DND-41 (cell line): Measurements from ENCODE around the gene TSPAN5.
A peak's percentile ranks its signal among the peaks of the same experiment; 100 is the strongest.

Source experiments
- ATAC-seq: fragments of 200-7000 bp; cut with Tn5 transposase; 3 replicates; pipeline ENCODE4 v1.9.1; 2021; ENCODE audit warnings: low read depth; ENCODE audit not compliant: insufficient read depth
- DNase-seq: peaks from one replicate; pipeline ENCODE4 v3.0.0-alpha.2; 2020
- H2AFZ ChIP-seq: 2 replicates; pipeline ENCODE4 v1.6.0; 2012; ENCODE audit warnings: low read depth, low read length
- H3K27ac ChIP-seq: 2 replicates; pipeline ENCODE4 v1.5.1; 2012; ENCODE audit warnings: low read length, inconsistent platforms
- H3K27me3 ChIP-seq: fragments of 200-600 bp; sonication (generic); 2 replicates; pipeline ENCODE4 v1.6.0; 2012; ENCODE audit warnings: low read length, mild to moderate bottlenecking, inconsistent platforms; ENCODE audit not compliant: insufficient read depth, poor library complexity
- H3K36me3 ChIP-seq: 2 replicates; pipeline ENCODE4 v1.5.1; 2012; ENCODE audit warnings: low read length, inconsistent platforms; ENCODE audit not compliant: insufficient read depth
- H3K4me1 ChIP-seq: 2 replicates; pipeline ENCODE4 v1.5.1; 2012; ENCODE audit warnings: mild to moderate bottlenecking, low read length; ENCODE audit not compliant: insufficient read depth
- H3K4me2 ChIP-seq: 2 replicates; pipeline ENCODE4 v1.6.0; 2012; ENCODE audit warnings: mild to moderate bottlenecking, moderate library complexity, low read length, inconsistent platforms; ENCODE audit not compliant: insufficient read depth
- H3K4me3 ChIP-seq, 2 experiments: fragments of 200-600 bp in 1 of 2; shearing (Covaris generic) in 1 of 2; 2 replicates each; pipeline ENCODE4 v1.5.1; 2012 to 2016; ENCODE audit warnings: inconsistent platforms in 2 of 2, low read length in 2 of 2, mild to moderate bottlenecking in 2 of 2, low read depth in 1 of 2, moderate library complexity in 1 of 2
- H3K79me2 ChIP-seq: 2 replicates; pipeline ENCODE4 v1.6.0; 2012; ENCODE audit warnings: low read length, inconsistent platforms; ENCODE audit not compliant: insufficient read depth
- H3K9ac ChIP-seq: 2 replicates; pipeline ENCODE4 v1.6.0; 2012; ENCODE audit warnings: low read depth, mild to moderate bottlenecking, inconsistent platforms, low read length, moderate library complexity
- H3K9me3 ChIP-seq: 2 replicates; pipeline ENCODE4 v1.5.1; 2012; ENCODE audit warnings: low read length, moderate library complexity, mild to moderate bottlenecking, inconsistent platforms; ENCODE audit not compliant: insufficient read depth, severe bottlenecking
- H4K20me1 ChIP-seq: 2 replicates; pipeline ENCODE4 v1.6.0; 2012; ENCODE audit warnings: low read length; ENCODE audit not compliant: insufficient read depth
- EZH2 ChIP-seq: IDR thresholded peaks from 3 replicates; pipeline ENCODE4 v1.6.1; 2012; ENCODE audit warnings: borderline replicate concordance, low read depth, mild to moderate bottlenecking, moderate library complexity, low read length, inconsistent platforms; ENCODE audit not compliant: severe bottlenecking
- TF ChIP-seq, protein P1 (sequence below): IDR thresholded peaks from 2 replicates; pipeline ENCODE4 v1.5.1; 2012; ENCODE audit warnings: borderline replicate concordance, low read length, moderate library complexity, mild to moderate bottlenecking; ENCODE audit not compliant: poor library complexity, severe bottlenecking; ENCODE audit errors: extremely low read depth

TSPAN5 gene

DNA sequence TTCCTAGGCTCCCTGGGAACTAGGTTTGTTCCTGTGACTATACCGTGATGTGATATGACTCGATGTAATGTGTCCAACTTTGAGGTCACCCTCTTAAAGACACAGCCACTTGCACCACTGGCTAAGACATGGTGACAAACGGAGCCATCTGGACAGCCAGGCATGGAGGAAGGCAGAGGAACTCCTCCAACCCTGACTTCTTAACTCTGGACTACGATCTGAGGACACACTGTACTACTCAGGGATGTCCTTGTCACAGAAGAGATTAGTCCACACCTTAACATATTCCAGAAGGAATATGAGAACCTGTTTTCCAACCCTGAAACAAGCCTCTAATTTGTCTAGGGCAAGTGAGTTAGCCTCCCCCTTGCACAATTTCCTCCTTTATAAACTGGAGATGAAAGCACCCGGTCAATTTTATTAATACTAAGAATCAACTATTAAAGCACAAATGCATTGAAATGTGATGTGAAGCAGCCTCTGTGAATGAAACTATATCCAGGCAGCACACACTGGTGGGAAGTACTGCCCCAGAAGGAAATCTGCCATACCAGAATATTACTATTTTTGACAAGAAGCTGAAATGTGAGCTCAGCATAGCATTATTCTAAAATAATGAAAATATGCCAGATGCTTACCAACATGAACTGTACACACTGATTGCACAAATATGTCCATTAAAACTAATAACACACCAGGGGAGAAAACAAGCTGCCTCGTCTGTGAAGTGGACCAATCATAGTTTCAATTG, 47.3 kb downstream of the TSPAN5 start:
- no peaks in the 10 kb centered on the region for H3K79me2 ChIP-seq
- H2AFZ ChIP-seq = no peak overlapping the region
- H3K27ac ChIP-seq = no peak overlapping the region
- ATAC-seq = no peak
- no peak for DNase-seq
- no peaks in the 10 kb centered on the region for H3K27me3 ChIP-seq
- H3K4me3 ChIP-seq = no peak overlapping the region
- no peaks in the 10 kb centered on the region for H3K36me3 ChIP-seq
- no peak overlapping the region for H3K4me2 ChIP-seq
- H3K4me1 ChIP-seq = peaks cover 14% of the 10 kb centered on the region
- H3K9me3 ChIP-seq = no peaks in the 10 kb centered on the region
- TF ChIP-seq, protein P1, sequence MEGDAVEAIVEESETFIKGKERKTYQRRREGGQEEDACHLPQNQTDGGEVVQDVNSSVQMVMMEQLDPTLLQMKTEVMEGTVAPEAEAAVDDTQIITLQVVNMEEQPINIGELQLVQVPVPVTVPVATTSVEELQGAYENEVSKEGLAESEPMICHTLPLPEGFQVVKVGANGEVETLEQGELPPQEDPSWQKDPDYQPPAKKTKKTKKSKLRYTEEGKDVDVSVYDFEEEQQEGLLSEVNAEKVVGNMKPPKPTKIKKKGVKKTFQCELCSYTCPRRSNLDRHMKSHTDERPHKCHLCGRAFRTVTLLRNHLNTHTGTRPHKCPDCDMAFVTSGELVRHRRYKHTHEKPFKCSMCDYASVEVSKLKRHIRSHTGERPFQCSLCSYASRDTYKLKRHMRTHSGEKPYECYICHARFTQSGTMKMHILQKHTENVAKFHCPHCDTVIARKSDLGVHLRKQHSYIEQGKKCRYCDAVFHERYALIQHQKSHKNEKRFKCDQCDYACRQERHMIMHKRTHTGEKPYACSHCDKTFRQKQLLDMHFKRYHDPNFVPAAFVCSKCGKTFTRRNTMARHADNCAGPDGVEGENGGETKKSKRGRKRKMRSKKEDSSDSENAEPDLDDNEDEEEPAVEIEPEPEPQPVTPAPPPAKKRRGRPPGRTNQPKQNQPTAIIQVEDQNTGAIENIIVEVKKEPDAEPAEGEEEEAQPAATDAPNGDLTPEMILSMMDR = no peak
- no peak for TF ChIP-seq EZH2
- H3K9ac ChIP-seq = no peak overlapping the region
- H4K20me1 ChIP-seq = no peaks in the 10 kb centered on the region

DNA sequence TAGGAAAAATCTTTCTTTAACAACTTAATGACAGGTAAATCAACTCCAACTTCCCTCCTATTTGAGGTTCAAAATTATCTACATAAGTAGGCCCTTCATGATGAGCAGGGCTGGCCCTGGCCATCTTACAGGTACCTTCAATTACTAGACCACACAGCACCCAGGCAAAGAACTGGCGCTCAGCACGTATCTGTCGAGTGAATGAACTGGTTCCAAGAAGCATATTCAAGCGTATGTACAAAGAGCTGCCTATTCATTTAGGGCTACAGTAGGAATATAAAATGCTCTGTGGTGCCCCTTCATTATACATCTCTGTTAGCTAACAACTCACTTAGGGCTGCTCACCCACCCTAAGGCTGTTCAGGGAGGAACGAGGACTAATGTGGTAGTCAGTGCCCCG, 48.0 kb downstream of the TSPAN5 start:
- H3K9me3 ChIP-seq = no peaks in the 10 kb centered on the region
- no peaks in the 10 kb centered on the region for H4K20me1 ChIP-seq
- no peaks in the 10 kb centered on the region for H3K36me3 ChIP-seq
- no peak for ATAC-seq
- H3K9ac ChIP-seq = no peak overlapping the region
- no peak overlapping the region for H3K4me3 ChIP-seq
- no peak overlapping the region for H2AFZ ChIP-seq
- no peak overlapping the region for H3K27ac ChIP-seq
- no peaks in the 10 kb centered on the region for H3K27me3 ChIP-seq
- TF ChIP-seq, protein P1 = no peak
- no peak for TF ChIP-seq EZH2
- no peak for DNase-seq
- H3K4me1 ChIP-seq = peaks cover 14% of the 10 kb centered on the region
- no peaks in the 10 kb centered on the region for H3K79me2 ChIP-seq
- no peak overlapping the region for H3K4me2 ChIP-seq

DNA sequence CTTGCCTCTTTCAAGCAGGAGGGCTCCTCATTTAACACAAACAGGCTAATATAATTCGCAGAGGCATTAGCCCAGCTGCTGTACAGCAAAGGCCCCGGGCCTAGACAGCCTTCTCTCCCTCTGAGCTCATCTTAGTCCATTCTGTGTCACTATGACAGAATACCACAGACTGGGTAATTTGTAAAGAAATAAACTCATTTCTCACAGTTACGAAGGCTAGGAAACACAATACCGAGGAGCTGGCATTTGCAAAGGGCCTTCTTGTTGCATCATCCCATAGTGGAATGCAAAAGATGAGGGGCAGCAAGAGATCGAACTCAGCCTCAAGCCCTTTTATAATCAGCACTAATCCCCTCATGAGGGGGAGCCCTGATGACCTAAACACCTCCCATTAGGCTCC, 48.5 kb downstream of the TSPAN5 start:
- TF ChIP-seq EZH2 = no peak
- TF ChIP-seq, protein P1 = no peak
- Histone ChIP-seq H3K9me3 (no peaks in the 10 kb centered on the region), H3K4me1 (peaks cover 14% of the 10 kb centered on the region), H3K36me3 (no peaks in the 10 kb centered on the region), H3K79me2 (no peaks in the 10 kb centered on the region), H3K27ac (no peak overlapping the region), H4K20me1 (no peaks in the 10 kb centered on the region), H2AFZ (no peak overlapping the region), H3K9ac (no peak overlapping the region), H3K4me2 (no peak overlapping the region), H3K27me3 (no peaks in the 10 kb centered on the region), H3K4me3 (no peak overlapping the region)
- DNase-seq (no peak), ATAC-seq (no peak)

DNA sequence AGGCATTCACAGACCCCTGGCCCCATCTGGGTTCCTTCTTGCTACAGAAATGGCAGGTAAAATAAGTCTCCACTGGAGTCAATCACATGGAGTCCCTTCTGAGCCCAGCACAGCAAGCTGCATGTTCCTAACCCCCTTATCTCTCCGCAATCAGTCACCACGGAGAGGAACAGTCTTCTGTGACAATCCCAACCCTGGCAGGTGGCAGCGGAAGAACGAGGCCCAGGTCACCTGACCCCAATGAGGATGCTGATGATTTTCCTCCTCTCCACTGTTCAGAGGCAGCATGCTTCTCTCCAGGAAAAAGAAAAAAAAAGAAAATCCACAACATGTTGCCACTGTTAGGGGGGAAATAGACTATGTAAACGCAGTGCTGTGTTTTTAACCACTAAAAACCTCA, 50.1 kb downstream of the TSPAN5 start:
- Histone ChIP-seq H3K4me1 (peaks cover 14% of the 10 kb centered on the region), H3K36me3 (no peaks in the 10 kb centered on the region), H3K79me2 (no peaks in the 10 kb centered on the region), H2AFZ (no peak overlapping the region), H3K27ac (no peak overlapping the region), H3K9ac (no peak overlapping the region), H3K9me3 (no peaks in the 10 kb centered on the region), H3K27me3 (no peaks in the 10 kb centered on the region), H3K4me2 (no peak overlapping the region), H4K20me1 (no peaks in the 10 kb centered on the region), H3K4me3 (no peak overlapping the region)
- peak; percentile 84 for ATAC-seq
- TF ChIP-seq EZH2 = no peak
- TF ChIP-seq, protein P1 = no peak
- peak; percentile 67 for DNase-seq
